HL-60 (cell line): ENCODE data around the gene WWOX.

Source experiments
- DNase-seq, 2 experiments: peaks; one replicate each; pipeline ENCODE4 v3.0.0-alpha.2; 2010 to 2020; ENCODE audit warnings: low read depth in 1 of 2, low spot score in 1 of 2
- H3K27ac ChIP-seq: fragments of 250-450 bp; sonication (Bioruptor Pico); replicated peaks from 2 replicates; pipeline ENCODE4 v1.5.1; 2020; ENCODE audit warnings: mild to moderate bottlenecking, moderate library complexity
- H3K27me3 ChIP-seq: fragments of 250-450 bp; sonication (Bioruptor Pico); 2 replicates; pipeline ENCODE4 v1.5.1; 2021; ENCODE audit warnings: mild to moderate bottlenecking, moderate library complexity; ENCODE audit not compliant: insufficient read depth, poor library complexity, severe bottlenecking
- H3K4me3 ChIP-seq: replicated peaks from 2 replicates; pipeline ENCODE4 v1.5.1; 2011; ENCODE audit warnings: mild to moderate bottlenecking, control low read depth, low read length; ENCODE audit not compliant: insufficient read depth
- GABPA ChIP-seq: IDR thresholded peaks from 2 replicates; pipeline ENCODE4 v1.6.1; 2012; ENCODE audit warnings: low read depth
- POLR2AphosphoS5 ChIP-seq: IDR thresholded peaks from 2 replicates; pipeline ENCODE4 v1.6.1; 2012; ENCODE audit warnings: low read depth
- SPI1 ChIP-seq: IDR thresholded peaks from 2 replicates; pipeline ENCODE4 v1.6.1; 2012; ENCODE audit warnings: low read depth, mild to moderate bottlenecking, borderline replicate concordance
- TF ChIP-seq, protein P1 (sequence below): IDR thresholded peaks from 2 replicates; pipeline ENCODE4 v1.6.1; 2012; ENCODE audit warnings: low read depth; ENCODE audit not compliant: insufficient replicate concordance
- TF ChIP-seq, protein P2 (sequence below): IDR thresholded peaks from one replicate; pipeline ENCODE4 v1.5.1; 2011; ENCODE audit warnings: low read length, control low read depth, inconsistent platforms; ENCODE audit not compliant: insufficient read depth

Gene WWOX

DNA sequence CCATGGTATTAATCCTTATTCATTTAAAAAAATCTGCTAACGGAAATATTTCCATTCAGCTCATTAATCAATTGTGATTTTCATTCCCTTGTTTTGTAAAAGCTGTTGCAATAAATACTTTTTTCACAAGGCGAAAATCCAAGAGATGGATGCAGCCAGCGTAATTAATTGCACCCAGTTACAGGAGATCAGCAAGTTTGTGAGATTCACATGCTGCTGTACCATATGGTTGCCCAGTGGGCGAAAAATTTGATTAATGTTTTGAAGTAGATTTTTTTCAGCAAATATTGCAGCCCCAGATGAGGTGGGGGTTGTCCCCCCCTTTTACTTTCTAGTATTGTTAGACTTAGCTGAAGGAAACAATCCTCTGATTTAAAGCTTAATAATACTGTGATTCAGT is 186.6 kb downstream of the WWOX start:
- DNase-seq: no peak

DNA sequence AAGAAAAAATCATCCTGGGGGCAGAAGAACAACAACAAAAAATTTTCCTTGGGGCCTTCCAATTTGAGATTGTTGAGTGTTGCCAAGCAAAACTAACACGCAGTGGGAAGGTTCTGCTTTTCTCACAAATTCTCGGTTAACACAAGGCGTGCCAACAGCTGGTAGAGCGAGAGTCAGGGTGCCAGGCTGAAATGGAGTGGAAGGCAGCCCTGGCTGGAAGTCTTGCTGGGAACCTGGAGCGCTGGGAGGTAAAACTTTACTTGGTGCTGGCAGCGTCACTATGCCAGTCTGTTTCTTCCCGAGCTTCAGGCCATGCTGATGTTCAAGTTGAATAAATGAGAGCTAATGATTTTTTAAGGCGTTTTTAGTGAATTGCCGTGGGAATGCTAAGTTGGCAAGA is 189.4 kb downstream of the WWOX start:
- TF ChIP-seq, protein P1, sequence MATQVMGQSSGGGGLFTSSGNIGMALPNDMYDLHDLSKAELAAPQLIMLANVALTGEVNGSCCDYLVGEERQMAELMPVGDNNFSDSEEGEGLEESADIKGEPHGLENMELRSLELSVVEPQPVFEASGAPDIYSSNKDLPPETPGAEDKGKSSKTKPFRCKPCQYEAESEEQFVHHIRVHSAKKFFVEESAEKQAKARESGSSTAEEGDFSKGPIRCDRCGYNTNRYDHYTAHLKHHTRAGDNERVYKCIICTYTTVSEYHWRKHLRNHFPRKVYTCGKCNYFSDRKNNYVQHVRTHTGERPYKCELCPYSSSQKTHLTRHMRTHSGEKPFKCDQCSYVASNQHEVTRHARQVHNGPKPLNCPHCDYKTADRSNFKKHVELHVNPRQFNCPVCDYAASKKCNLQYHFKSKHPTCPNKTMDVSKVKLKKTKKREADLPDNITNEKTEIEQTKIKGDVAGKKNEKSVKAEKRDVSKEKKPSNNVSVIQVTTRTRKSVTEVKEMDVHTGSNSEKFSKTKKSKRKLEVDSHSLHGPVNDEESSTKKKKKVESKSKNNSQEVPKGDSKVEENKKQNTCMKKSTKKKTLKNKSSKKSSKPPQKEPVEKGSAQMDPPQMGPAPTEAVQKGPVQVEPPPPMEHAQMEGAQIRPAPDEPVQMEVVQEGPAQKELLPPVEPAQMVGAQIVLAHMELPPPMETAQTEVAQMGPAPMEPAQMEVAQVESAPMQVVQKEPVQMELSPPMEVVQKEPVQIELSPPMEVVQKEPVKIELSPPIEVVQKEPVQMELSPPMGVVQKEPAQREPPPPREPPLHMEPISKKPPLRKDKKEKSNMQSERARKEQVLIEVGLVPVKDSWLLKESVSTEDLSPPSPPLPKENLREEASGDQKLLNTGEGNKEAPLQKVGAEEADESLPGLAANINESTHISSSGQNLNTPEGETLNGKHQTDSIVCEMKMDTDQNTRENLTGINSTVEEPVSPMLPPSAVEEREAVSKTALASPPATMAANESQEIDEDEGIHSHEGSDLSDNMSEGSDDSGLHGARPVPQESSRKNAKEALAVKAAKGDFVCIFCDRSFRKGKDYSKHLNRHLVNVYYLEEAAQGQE: no peak
- TF ChIP-seq, protein P2, sequence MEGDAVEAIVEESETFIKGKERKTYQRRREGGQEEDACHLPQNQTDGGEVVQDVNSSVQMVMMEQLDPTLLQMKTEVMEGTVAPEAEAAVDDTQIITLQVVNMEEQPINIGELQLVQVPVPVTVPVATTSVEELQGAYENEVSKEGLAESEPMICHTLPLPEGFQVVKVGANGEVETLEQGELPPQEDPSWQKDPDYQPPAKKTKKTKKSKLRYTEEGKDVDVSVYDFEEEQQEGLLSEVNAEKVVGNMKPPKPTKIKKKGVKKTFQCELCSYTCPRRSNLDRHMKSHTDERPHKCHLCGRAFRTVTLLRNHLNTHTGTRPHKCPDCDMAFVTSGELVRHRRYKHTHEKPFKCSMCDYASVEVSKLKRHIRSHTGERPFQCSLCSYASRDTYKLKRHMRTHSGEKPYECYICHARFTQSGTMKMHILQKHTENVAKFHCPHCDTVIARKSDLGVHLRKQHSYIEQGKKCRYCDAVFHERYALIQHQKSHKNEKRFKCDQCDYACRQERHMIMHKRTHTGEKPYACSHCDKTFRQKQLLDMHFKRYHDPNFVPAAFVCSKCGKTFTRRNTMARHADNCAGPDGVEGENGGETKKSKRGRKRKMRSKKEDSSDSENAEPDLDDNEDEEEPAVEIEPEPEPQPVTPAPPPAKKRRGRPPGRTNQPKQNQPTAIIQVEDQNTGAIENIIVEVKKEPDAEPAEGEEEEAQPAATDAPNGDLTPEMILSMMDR: no peak
- TF ChIP-seq POLR2AphosphoS5: no peak
- TF ChIP-seq SPI1: no peak
- TF ChIP-seq GABPA: no peak
- no peak for DNase-seq
- H3K4me3 ChIP-seq: no peak overlapping the region
- H3K27me3 ChIP-seq: no peaks in the 10 kb centered on the region
- H3K27ac ChIP-seq: no peak overlapping the region

More for the DNA sequence above, 186.6 kb downstream of the WWOX start:
- H3K27me3 ChIP-seq: no peaks in the 10 kb centered on the region
- TF ChIP-seq, protein P1: no peak
- TF ChIP-seq POLR2AphosphoS5 (no peak), GABPA (no peak), SPI1 (no peak)
- TF ChIP-seq, protein P2: no peak
- no peak overlapping the region for H3K27ac ChIP-seq
- no peak overlapping the region for H3K4me3 ChIP-seq

DNA sequence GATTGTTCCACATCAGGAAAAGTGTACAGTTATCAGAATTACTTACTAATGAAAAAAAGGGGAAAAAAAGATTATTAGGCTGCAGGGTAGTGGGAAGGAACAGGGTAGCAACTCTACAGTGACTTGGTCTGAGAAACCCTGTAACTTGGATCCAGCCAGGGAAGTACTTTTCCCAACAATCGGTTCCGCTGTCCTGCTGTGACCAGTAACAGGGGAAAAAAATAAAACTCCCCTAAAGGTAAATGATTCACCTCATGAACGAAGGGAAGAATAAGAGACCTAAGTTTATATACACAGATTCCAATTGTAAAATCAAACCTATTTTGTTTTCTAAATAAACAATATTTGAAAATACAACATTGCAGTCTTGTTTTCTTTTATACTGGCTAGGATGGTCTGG is 189.9 kb downstream of the WWOX start:
- no peak for DNase-seq
- H3K4me3 ChIP-seq: no peak overlapping the region
- TF ChIP-seq, protein P2: no peak
- TF ChIP-seq, protein P1: no peak
- TF ChIP-seq SPI1 (no peak), GABPA (no peak), POLR2AphosphoS5 (no peak)
- no peak overlapping the region for H3K27ac ChIP-seq
- no peaks in the 10 kb centered on the region for H3K27me3 ChIP-seq
